Mesenchymal stem cell (in vitro differentiated cells and primary cell): ENCODE measurements around the gene LDLRAP1.

Experiments used
- DNase-seq: peaks from one replicate; pipeline ENCODE4 v3.0.0-alpha.2; 2013
- H2AFZ ChIP-seq: one replicate; pipeline ENCODE4 v1.6.1; 2013; ENCODE audit warnings: low read depth, mild to moderate bottlenecking, control low read depth, inconsistent platforms, low read length, moderate library complexity
- H2AK5ac ChIP-seq: 2 replicates; pipeline ENCODE4 v1.6.1; 2013; ENCODE audit warnings: low read length, moderate library complexity, mild to moderate bottlenecking, inconsistent platforms; ENCODE audit not compliant: severe bottlenecking
- H2BK120ac ChIP-seq: one replicate; pipeline ENCODE4 v1.6.1; 2013; ENCODE audit warnings: low read depth, mild to moderate bottlenecking, inconsistent platforms, low read length, moderate library complexity
- H2BK12ac ChIP-seq, 2 experiments: one replicate each; pipeline ENCODE4 v1.6.1; 2013; ENCODE audit warnings: inconsistent platforms in 2 of 2, low read length in 2 of 2, mild to moderate bottlenecking in 2 of 2, moderate library complexity in 2 of 2, control low read depth in 1 of 2
- H2BK15ac ChIP-seq: one replicate; pipeline ENCODE4 v1.6.1; 2013; ENCODE audit warnings: mild to moderate bottlenecking, low read depth, inconsistent platforms; ENCODE audit not compliant: poor library complexity, severe bottlenecking
- H2BK5ac ChIP-seq: 2 replicates; pipeline ENCODE4 v1.6.1; 2013; ENCODE audit warnings: low read depth, mild to moderate bottlenecking, low read length, control low read depth, inconsistent platforms; ENCODE audit not compliant: poor library complexity, severe bottlenecking
- H3K14ac ChIP-seq, 2 experiments: one replicate each; pipeline ENCODE4 v1.6.1; 2013; ENCODE audit warnings: inconsistent platforms in 2 of 2, low read length in 2 of 2, control low read depth in 1 of 2, mild to moderate bottlenecking in 1 of 2, moderate library complexity in 1 of 2
- H3K18ac ChIP-seq, 2 experiments: one replicate each; pipeline ENCODE4 v1.6.1; 2013; ENCODE audit warnings: inconsistent platforms in 2 of 2, low read length in 2 of 2, control low read depth in 1 of 2, low read depth in 1 of 2, mild to moderate bottlenecking in 1 of 2
- H3K23ac ChIP-seq, 2 experiments: one replicate each; pipeline ENCODE4 v1.6.1; 2013; ENCODE audit warnings: inconsistent platforms in 2 of 2, low read length in 2 of 2, mild to moderate bottlenecking in 2 of 2, moderate library complexity in 2 of 2, control low read depth in 1 of 2
- H3K27ac ChIP-seq: 2 replicates; pipeline ENCODE4 v1.5.1; 2013; ENCODE audit warnings: mild to moderate bottlenecking, moderate library complexity, low read length, control low read depth, inconsistent platforms; ENCODE audit not compliant: poor library complexity, severe bottlenecking
- H3K27me3 ChIP-seq, 2 experiments: 2 replicates each; pipeline versions ENCODE4 v1.6.1 to v1.7.0; 2013; ENCODE audit warnings: low read length in 2 of 2, mild to moderate bottlenecking in 2 of 2, moderate library complexity in 2 of 2, control low read depth in 1 of 2, inconsistent platforms in 1 of 2; ENCODE audit not compliant: control insufficient read depth in 1 of 2, insufficient read depth in 1 of 2
- H3K36me3 ChIP-seq, 2 experiments: 2 replicates each; pipeline versions ENCODE4 v1.6.1 to v1.7.0; 2013; ENCODE audit warnings: low read length in 2 of 2, control low read depth in 1 of 2, inconsistent platforms in 1 of 2, low read depth in 1 of 2, mild to moderate bottlenecking in 1 of 2; ENCODE audit not compliant: insufficient read depth in 2 of 2, control insufficient read depth in 1 of 2
- H3K4ac ChIP-seq, 2 experiments: one replicate each; pipeline ENCODE4 v1.6.1; 2013; ENCODE audit warnings: inconsistent platforms in 2 of 2, low read length in 2 of 2, mild to moderate bottlenecking in 2 of 2, moderate library complexity in 2 of 2, control low read depth in 1 of 2, low read depth in 1 of 2
- H3K4me1 ChIP-seq: 2 replicates; pipeline ENCODE4 v1.6.1; 2013; ENCODE audit warnings: low read depth, low read length, control low read depth; ENCODE audit not compliant: control insufficient read depth, insufficient read depth
- H3K4me2 ChIP-seq: 2 replicates; pipeline ENCODE4 v1.6.1; 2013; ENCODE audit warnings: low read length, mild to moderate bottlenecking, inconsistent platforms; ENCODE audit not compliant: poor library complexity, severe bottlenecking
- H3K4me3 ChIP-seq, 2 experiments: 2 replicates each; pipeline versions ENCODE4 v1.5.1 to v1.7.0; 2013; ENCODE audit warnings: low read length in 2 of 2, mild to moderate bottlenecking in 2 of 2, control low read depth in 1 of 2, low read depth in 1 of 2; ENCODE audit not compliant: insufficient read depth in 1 of 2
- H3K79me1 ChIP-seq: replicated peaks from 2 replicates; pipeline ENCODE4 v1.6.1; 2013; ENCODE audit warnings: mild to moderate bottlenecking, control low read depth, low read length, inconsistent platforms; ENCODE audit not compliant: poor library complexity, severe bottlenecking
- H3K9ac ChIP-seq: 2 replicates; pipeline ENCODE4 v1.7.0; 2013; ENCODE audit warnings: mild to moderate bottlenecking, low read length, moderate library complexity
- H3K9me3 ChIP-seq: 2 replicates; pipeline ENCODE4 v1.7.0; 2013; ENCODE audit warnings: mild to moderate bottlenecking, low read length; ENCODE audit not compliant: control insufficient read depth
- H4K8ac ChIP-seq: one replicate; pipeline ENCODE4 v1.6.1; 2013; ENCODE audit warnings: inconsistent platforms, mild to moderate bottlenecking, low read length, moderate library complexity
- H4K91ac ChIP-seq: one replicate; pipeline ENCODE4 v1.6.1; 2013; ENCODE audit warnings: mild to moderate bottlenecking, low read length, inconsistent platforms
- WGBS: methylation state at CpG from one replicate; pipeline ENCODE4 v1.1.7; 2013; ENCODE audit warnings: mixed read lengths; 5-methylcytosine and 5-hydroxymethylcytosine counted together

The LDLRAP1 gene

GRCh38 chr1:25571522-25571970, 28.1 kb downstream of the LDLRAP1 start:
- Histone ChIP-seq H3K14ac (no peak overlapping the region), H2BK5ac (no peak overlapping the region), H3K27ac (no peak overlapping the region), H2AFZ (no peak overlapping the region), H4K8ac (no peak overlapping the region), H2BK15ac (no peak overlapping the region), H3K9me3 (no peaks in the 10 kb centered on the region), H3K79me1 (no peaks in the 10 kb centered on the region), H3K4ac (no peak overlapping the region), H3K4me1 (peaks cover 46% of the 10 kb centered on the region), H2BK120ac (no peak overlapping the region), H3K4me2 (no peak overlapping the region), H2BK12ac (no peak overlapping the region), H3K9ac (no peak overlapping the region), H2AK5ac (no peak overlapping the region), H4K91ac (peak overlapping the region; percentile 9), H3K27me3 (peaks cover 3 to 13% of the 10 kb centered on the region in 2 experiments), H3K23ac (no peak overlapping the region), H3K4me3 (no peak overlapping the region), H3K36me3 (no peaks in the 10 kb centered on the region), H3K18ac (no peak overlapping the region)
- no peak for DNase-seq
- WGBS = 89% methylated on average over 6 of the region's 6 CpGs

GRCh38 chr1:25572107-25572506, 28.7 kb downstream of the LDLRAP1 start:
- Histone ChIP-seq H3K9me3 (no peaks in the 10 kb centered on the region), H3K14ac (peak overlapping the region in 1 of 2 experiments; percentile 44), H2BK15ac (no peak overlapping the region), H3K79me1 (no peaks in the 10 kb centered on the region), H3K9ac (no peak overlapping the region), H3K4ac (no peak overlapping the region), H3K18ac (no peak overlapping the region), H2AK5ac (no peak overlapping the region), H4K91ac (no peak overlapping the region), H3K27ac (no peak overlapping the region), H3K36me3 (no peaks in the 10 kb centered on the region), H3K27me3 (peaks cover 3 to 13% of the 10 kb centered on the region in 2 experiments), H2BK12ac (no peak overlapping the region), H2BK120ac (no peak overlapping the region), H3K4me3 (no peak overlapping the region), H3K4me2 (no peak overlapping the region), H3K23ac (no peak overlapping the region), H2BK5ac (no peak overlapping the region), H3K4me1 (peaks cover 42% of the 10 kb centered on the region), H4K8ac (no peak overlapping the region), H2AFZ (no peak overlapping the region)
- 86% methylated on average over 5 of the region's 5 CpGs for WGBS
- no peak for DNase-seq

GRCh38 chr1:25572708-25573590, 29.5 kb downstream of the LDLRAP1 start:
- no peak overlapping the region for H2BK15ac ChIP-seq
- no peak overlapping the region for H2BK120ac ChIP-seq
- H3K18ac ChIP-seq = no peak overlapping the region
- no peak overlapping the region for H2BK5ac ChIP-seq
- H3K9me3 ChIP-seq = no peaks in the 10 kb centered on the region
- peaks cover 3 to 14% of the 10 kb centered on the region in 2 experiments for H3K27me3 ChIP-seq
- no peak overlapping the region for H3K23ac ChIP-seq
- H3K36me3 ChIP-seq = no peaks in the 10 kb centered on the region
- no peaks in the 10 kb centered on the region for H3K79me1 ChIP-seq
- H3K4ac ChIP-seq = no peak overlapping the region
- no peak overlapping the region for H3K4me2 ChIP-seq
- no peak overlapping the region for H2BK12ac ChIP-seq
- no peak overlapping the region for H3K27ac ChIP-seq
- H3K4me1 ChIP-seq = peaks cover 35% of the 10 kb centered on the region
- DNase-seq = peak; percentile 60
- H2AK5ac ChIP-seq = no peak overlapping the region
- WGBS = 37% methylated on average over 11 of the region's 18 CpGs
- H3K9ac ChIP-seq = no peak overlapping the region
- H4K91ac ChIP-seq = no peak overlapping the region
- H4K8ac ChIP-seq = no peak overlapping the region
- H3K4me3 ChIP-seq = no peak overlapping the region
- H3K14ac ChIP-seq = no peak overlapping the region
- no peak overlapping the region for H2AFZ ChIP-seq

GRCh38 chr1:25573591-25573930, 30.2 kb downstream of the LDLRAP1 start:
- Histone ChIP-seq H3K9ac (no peak overlapping the region), H3K18ac (no peak overlapping the region), H2BK12ac (no peak overlapping the region), H4K91ac (no peak overlapping the region), H3K4me1 (peaks cover 29% of the 10 kb centered on the region), H3K4ac (no peak overlapping the region), H3K27ac (no peak overlapping the region), H2BK5ac (no peak overlapping the region), H3K36me3 (no peaks in the 10 kb centered on the region), H3K27me3 (peaks cover 8 to 20% of the 10 kb centered on the region in 2 experiments), H4K8ac (no peak overlapping the region), H3K14ac (no peak overlapping the region), H2BK15ac (no peak overlapping the region), H3K4me3 (no peak overlapping the region), H3K23ac (no peak overlapping the region), H3K79me1 (no peaks in the 10 kb centered on the region), H3K9me3 (no peaks in the 10 kb centered on the region), H2AK5ac (no peak overlapping the region), H3K4me2 (no peak overlapping the region), H2AFZ (no peak overlapping the region), H2BK120ac (no peak overlapping the region)
- DNase-seq = no peak
- WGBS = 79% methylated on average over 8 of the region's 9 CpGs
